ENCODE data around the gene GNB1. TPM values are rescaled to one million over a fixed set of nuclear protein-coding genes. Genes with fewer than 3 reads are reported as not detected.

GNB1 gene
- polyA plus RNA-seq, 3 donors: 41.9 to 357 (median 111) TPM

DNA sequence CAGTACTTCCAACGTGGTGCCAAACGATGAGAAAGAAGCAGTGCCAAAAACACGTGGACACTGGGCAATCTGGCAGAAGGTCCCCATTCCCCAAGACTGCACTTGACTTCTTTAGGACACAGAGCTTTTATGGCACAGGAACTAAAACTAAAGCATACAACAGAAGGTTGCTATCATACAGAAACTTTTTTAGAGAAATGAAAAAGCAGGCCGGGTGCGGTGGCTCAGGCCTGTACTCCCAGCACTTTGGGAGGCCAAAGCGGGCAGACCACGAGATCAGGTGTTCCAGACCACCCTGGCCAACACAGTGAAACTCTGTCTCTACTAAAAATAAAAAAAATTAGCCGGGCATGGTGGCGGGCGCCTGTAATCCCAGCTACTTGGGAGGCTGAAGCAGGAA is 43.0 kb downstream of the GNB1 start:
- Histone ChIP-seq H3K4me3 (replicated peaks in 1 of 3; ENCODE audit: low read depth in 2 of 3, low read length in 3 of 3) (no peak overlapping the region), H3K4me1 (ENCODE audit: control insufficient read depth in 1 of 2, insufficient read depth in 2 of 2, low read length in 2 of 2) (peaks cover 9 to 13% of the 10 kb centered on the region in 2 donors), H3K9ac (ENCODE audit: insufficient read depth, low read length, poor library complexity, severe bottlenecking) (no peak overlapping the region), H3K79me2 (ENCODE audit: insufficient read depth, low read length) (peaks cover 100% of the 10 kb centered on the region), H3K27ac (ENCODE audit: low read depth in 1 of 2, low read length in 2 of 2) (peak overlapping the region in 1 of 2 donors; percentile 42), H3K9me3 (replicated peaks in 1 of 2; ENCODE audit: control insufficient read depth in 1 of 2, insufficient read depth in 1 of 2, low read length in 2 of 2) (no peaks in the 10 kb centered on the region), H4K20me1 (ENCODE audit: insufficient read depth, low read length) (peaks cover 100% of the 10 kb centered on the region), H3K36me3 (replicated peaks in 1 of 2; ENCODE audit: control insufficient read depth in 1 of 2, insufficient read depth in 2 of 2, low read length in 2 of 2) (peaks cover 12 to 30% of the 10 kb centered on the region in 2 donors), H3K4me2 (replicated peaks; ENCODE audit: extremely low read depth, low read length, poor library complexity, severe bottlenecking) (no peak overlapping the region), H3K27me3 (ENCODE audit: control insufficient read depth in 2 of 2, insufficient read depth in 2 of 2, low read length in 2 of 2) (no peaks in the 10 kb centered on the region), H2AFZ (ENCODE audit: insufficient read depth, low read depth, low read length, poor library complexity, severe bottlenecking) (no peak overlapping the region)
- peak overlapping the region in 5 of 7 donors; percentile 25 to 74 (median 59) for H3K27ac Mint-ChIP-seq
- no peaks in the 10 kb centered on the region for H3K9me3 Mint-ChIP-seq
- WGBS (ENCODE audit: insufficient coverage): 51% methylated on average over 7 of the region's 10 CpGs
- no peak for DNase-seq
- intact Hi-C loops (cut with micrococcal nuclease): loop anchor here in 1 of 2 donors (10.0 kb wide), 1 partner anchor 47 kb away; the partner anchor contains the start of gene GNB1
- H3K4me3 Mint-ChIP-seq: no peak overlapping the region
- peaks cover 1 to 2% (median 2%) of the 10 kb centered on the region in 3 donors for H3K27me3 Mint-ChIP-seq (ENCODE audit: low read depth in 3 of 3)
- H3K36me3 Mint-ChIP-seq: peaks cover 16 to 46% of the 10 kb centered on the region in 2 donors
- H3K4me1 Mint-ChIP-seq: peaks cover 37% of the 10 kb centered on the region
- TF ChIP-seq, protein P1, sequence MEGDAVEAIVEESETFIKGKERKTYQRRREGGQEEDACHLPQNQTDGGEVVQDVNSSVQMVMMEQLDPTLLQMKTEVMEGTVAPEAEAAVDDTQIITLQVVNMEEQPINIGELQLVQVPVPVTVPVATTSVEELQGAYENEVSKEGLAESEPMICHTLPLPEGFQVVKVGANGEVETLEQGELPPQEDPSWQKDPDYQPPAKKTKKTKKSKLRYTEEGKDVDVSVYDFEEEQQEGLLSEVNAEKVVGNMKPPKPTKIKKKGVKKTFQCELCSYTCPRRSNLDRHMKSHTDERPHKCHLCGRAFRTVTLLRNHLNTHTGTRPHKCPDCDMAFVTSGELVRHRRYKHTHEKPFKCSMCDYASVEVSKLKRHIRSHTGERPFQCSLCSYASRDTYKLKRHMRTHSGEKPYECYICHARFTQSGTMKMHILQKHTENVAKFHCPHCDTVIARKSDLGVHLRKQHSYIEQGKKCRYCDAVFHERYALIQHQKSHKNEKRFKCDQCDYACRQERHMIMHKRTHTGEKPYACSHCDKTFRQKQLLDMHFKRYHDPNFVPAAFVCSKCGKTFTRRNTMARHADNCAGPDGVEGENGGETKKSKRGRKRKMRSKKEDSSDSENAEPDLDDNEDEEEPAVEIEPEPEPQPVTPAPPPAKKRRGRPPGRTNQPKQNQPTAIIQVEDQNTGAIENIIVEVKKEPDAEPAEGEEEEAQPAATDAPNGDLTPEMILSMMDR (IDR thresholded peaks at IDR 0.05): no peak

DNA sequence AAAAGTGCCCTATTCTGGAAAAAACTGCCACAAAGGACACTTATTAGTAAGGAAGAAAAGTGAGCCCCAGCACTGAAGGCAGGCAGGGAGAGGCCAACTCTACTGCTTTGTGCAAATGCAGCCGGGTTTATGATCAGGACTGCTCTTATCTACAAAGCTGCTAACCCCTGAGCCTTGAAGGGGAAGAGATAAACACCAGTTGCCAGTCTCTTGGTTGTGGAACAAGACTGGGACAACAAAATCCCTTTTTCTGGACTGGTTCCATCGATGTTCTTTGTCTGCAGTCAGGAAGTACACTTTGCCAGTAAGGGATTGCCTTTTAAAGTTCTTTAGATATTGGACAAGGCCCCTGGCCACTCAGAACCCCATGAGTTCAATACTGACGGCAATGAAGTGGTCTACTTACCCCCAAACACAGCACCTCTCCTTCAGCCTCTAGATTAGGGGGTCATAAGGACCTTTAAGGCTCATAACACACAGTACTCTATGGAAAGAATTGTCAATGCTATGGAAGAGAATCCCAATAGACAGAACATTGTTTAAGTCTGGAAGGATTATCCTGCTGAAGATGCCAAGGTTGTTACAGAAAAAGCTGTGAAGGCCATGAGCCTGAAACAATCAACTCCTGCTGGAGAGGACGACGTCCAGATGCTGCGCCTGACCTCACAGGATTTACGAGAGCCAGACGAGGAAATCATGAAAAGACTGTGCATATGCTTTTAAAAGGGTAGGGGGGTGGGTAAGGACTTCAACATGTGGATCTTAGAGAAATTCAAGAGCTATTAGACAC is 43.6 kb downstream of the GNB1 start:
- Mint-ChIP-seq H3K4me1 (peaks cover 42% of the 10 kb centered on the region), H3K4me3 (no peak overlapping the region), H3K27ac (peak overlapping the region in 5 of 7 donors; percentile 41 to 78 (median 62)), H3K36me3 (peaks cover 11 to 40% of the 10 kb centered on the region in 2 donors), H3K27me3 (ENCODE audit: low read depth in 3 of 3) (peaks cover 1 to 2% (median 1%) of the 10 kb centered on the region in 3 donors), H3K9me3 (no peaks in the 10 kb centered on the region)
- Histone ChIP-seq H4K20me1 (ENCODE audit: insufficient read depth, low read length) (peaks cover 100% of the 10 kb centered on the region), H3K36me3 (replicated peaks in 1 of 2; ENCODE audit: control insufficient read depth in 1 of 2, insufficient read depth in 2 of 2, low read length in 2 of 2) (peaks cover 6 to 28% of the 10 kb centered on the region in 2 donors), H2AFZ (ENCODE audit: insufficient read depth, low read depth, low read length, poor library complexity, severe bottlenecking) (no peak overlapping the region), H3K27ac (ENCODE audit: low read depth in 1 of 2, low read length in 2 of 2) (peak overlapping the region in 1 of 2 donors; percentile 42), H3K79me2 (ENCODE audit: insufficient read depth, low read length) (peaks cover 100% of the 10 kb centered on the region), H3K27me3 (ENCODE audit: control insufficient read depth in 2 of 2, insufficient read depth in 2 of 2, low read length in 2 of 2) (no peaks in the 10 kb centered on the region), H3K9me3 (replicated peaks in 1 of 2; ENCODE audit: control insufficient read depth in 1 of 2, insufficient read depth in 1 of 2, low read length in 2 of 2) (no peaks in the 10 kb centered on the region), H3K4me1 (ENCODE audit: control insufficient read depth in 1 of 2, insufficient read depth in 2 of 2, low read length in 2 of 2) (peaks cover 15 to 19% of the 10 kb centered on the region in 2 donors), H3K9ac (ENCODE audit: insufficient read depth, low read length, poor library complexity, severe bottlenecking) (no peak overlapping the region), H3K4me3 (replicated peaks in 1 of 3; ENCODE audit: low read depth in 2 of 3, low read length in 3 of 3) (no peak overlapping the region), H3K4me2 (replicated peaks; ENCODE audit: extremely low read depth, low read length, poor library complexity, severe bottlenecking) (no peak overlapping the region)
- TF ChIP-seq, protein P1 (IDR thresholded peaks at IDR 0.05): no peak
- no peak for DNase-seq
- intact Hi-C loops (cut with micrococcal nuclease): loop anchor here in 1 of 2 donors (10.0 kb wide), 1 partner anchor 48 kb away; the partner anchor contains the start of gene GNB1
- 81% methylated on average over 4 of the region's 8 CpGs for WGBS (ENCODE audit: insufficient coverage)
